ENCODE results near the gene MYO18A.

GRCh38 chr17:29215717-29216116, 35.5 kb upstream of the MYO18A start:
- TF ChIP-seq MAX (IDR thresholded peaks at IDR 0.05): no peak
- TF ChIP-seq EZH2 (IDR thresholded peaks at IDR 0.05): no peak
- TF ChIP-seq RAD21 (IDR thresholded peaks at IDR 0.05; ENCODE audit: low read depth): no peak
- TF ChIP-seq CTCF (IDR thresholded peaks at IDR 0.05 in 2 of 3, conservative IDR thresholded peaks at IDR 0.05 in 1 of 3; ENCODE audit: borderline replicate concordance in 1 of 3, insufficient read depth in 1 of 3, low read depth in 2 of 3, low read length in 2 of 3): no peak
- no peak for TF ChIP-seq YY1 (IDR thresholded peaks at IDR 0.05; ENCODE audit: extremely low read depth, insufficient replicate concordance, low read depth, low read length)
- no peak for TF ChIP-seq POLR2A (IDR thresholded peaks at IDR 0.05; ENCODE audit: borderline replicate concordance, extremely low read depth, insufficient read depth, insufficient read length)
- no peak for TF ChIP-seq ZNF274 (IDR thresholded peaks at IDR 0.05; ENCODE audit: low read depth, low read length)
- no peak for TF ChIP-seq SIN3A (IDR thresholded peaks at IDR 0.05; ENCODE audit: low read depth)
- TF ChIP-seq POLR2AphosphoS5 (IDR thresholded peaks at IDR 0.05; ENCODE audit: low read depth, low read length): no peak
- TF ChIP-seq ATF3 (IDR thresholded peaks at IDR 0.05): no peak
- no peak for TF ChIP-seq EZH2phosphoT487 (IDR thresholded peaks at IDR 0.05; ENCODE audit: borderline replicate concordance)

All from HCT116 (cell line).